ENCODE results near the gene RBCK1. TPM values are rescaled to one million over a fixed set of nuclear protein-coding genes. Genes with fewer than 3 reads are reported as not detected.

The RBCK1 gene
- total and polyA plus RNA-seq, 9 of the 15 experiments (the other 6 are each of a cell fraction or from before 2014, with no cell fraction given), result 5.9 to 59.3 (median 26.5) TPM

GRCh38 chr20:381581-382290 lies 26.4 kb upstream of the RBCK1 start (continued):
- 0 out of 2 replicates have a peak, but pooled peaks have one; percentile 10 for TF ChIP-seq ARID4B (CRISPR knock-in tag; IDR thresholded peaks at IDR 0.05)
- TF ChIP-seq NCOA4 (IDR thresholded peaks at IDR 0.05; ENCODE audit: partially characterized antibody), result no peak
- TF ChIP-seq THAP12 (CRISPR knock-in tag; IDR thresholded peaks at IDR 0.05), result peak; percentile 13; the same call in 1 of the 2 replicates
- TF ChIP-seq ZBTB5 (IDR thresholded peaks at IDR 0.05), result no peak
- TF ChIP-seq SAFB (IDR thresholded peaks at IDR 0.05; ENCODE audit: borderline replicate concordance, low read depth, low read length), result peak; percentile 57
- TF ChIP-seq GABPB1 (CRISPR knock-in tag; IDR thresholded peaks at IDR 0.05), result peak; percentile 66; the same call in 1 of the 2 replicates
- no peak for TF ChIP-seq PHF20 (IDR thresholded peaks at IDR 0.05; ENCODE audit: partially characterized antibody)
- no peak; a peak in 1 of 4 replicates for TF ChIP-seq KDM4B (IDR thresholded peaks at IDR 0.05; ENCODE audit: borderline replicate concordance in 2 of 2, low read depth in 1 of 2)
- TF ChIP-seq RCOR1 (IDR thresholded peaks at IDR 0.05; ENCODE audit: borderline replicate concordance in 1 of 2, low read depth in 2 of 2, low read length in 2 of 2), result 0 out of 4 replicates have a peak, but pooled peaks of 1 of the 2 experiments have one; percentile 22
- TF ChIP-seq PML (IDR thresholded peaks at IDR 0.05; ENCODE audit: low read length), result peak; percentile 40; the same call in 1 of the 2 replicates
- no peak for TF ChIP-seq GTF2E2 (tag; IDR thresholded peaks at IDR 0.05)
- TF ChIP-seq GTF2B (IDR thresholded peaks at IDR 0.05; ENCODE audit: extremely low read depth, insufficient read length), result no peak
